HFF-Myc (cell line): ENCODE measurements around the gene PXDN.
"Not testable (repeated sequence)": the region's sequence is repeated elsewhere in the genome, so short reads cannot be mapped to it uniquely, and the experiment has no call there.

ENCODE experiments used
- DNase-seq: peaks from one replicate; pipeline ENCODE4 v3.0.0-alpha.2; 2011; ENCODE audit warnings: low read depth; ENCODE audit errors: extremely low read depth
- H3K4me3 ChIP-seq: replicated peaks from 2 replicates; pipeline ENCODE4 v1.5.1; 2011; ENCODE audit warnings: low read depth, mild to moderate bottlenecking, control low read depth, low read length
- CTCF ChIP-seq: IDR thresholded peaks from 2 replicates; pipeline ENCODE4 v1.5.1; 2012; ENCODE audit warnings: mild to moderate bottlenecking, low read depth, low read length, control low read depth; ENCODE audit errors: missing control alignments

PXDN gene

DNA sequence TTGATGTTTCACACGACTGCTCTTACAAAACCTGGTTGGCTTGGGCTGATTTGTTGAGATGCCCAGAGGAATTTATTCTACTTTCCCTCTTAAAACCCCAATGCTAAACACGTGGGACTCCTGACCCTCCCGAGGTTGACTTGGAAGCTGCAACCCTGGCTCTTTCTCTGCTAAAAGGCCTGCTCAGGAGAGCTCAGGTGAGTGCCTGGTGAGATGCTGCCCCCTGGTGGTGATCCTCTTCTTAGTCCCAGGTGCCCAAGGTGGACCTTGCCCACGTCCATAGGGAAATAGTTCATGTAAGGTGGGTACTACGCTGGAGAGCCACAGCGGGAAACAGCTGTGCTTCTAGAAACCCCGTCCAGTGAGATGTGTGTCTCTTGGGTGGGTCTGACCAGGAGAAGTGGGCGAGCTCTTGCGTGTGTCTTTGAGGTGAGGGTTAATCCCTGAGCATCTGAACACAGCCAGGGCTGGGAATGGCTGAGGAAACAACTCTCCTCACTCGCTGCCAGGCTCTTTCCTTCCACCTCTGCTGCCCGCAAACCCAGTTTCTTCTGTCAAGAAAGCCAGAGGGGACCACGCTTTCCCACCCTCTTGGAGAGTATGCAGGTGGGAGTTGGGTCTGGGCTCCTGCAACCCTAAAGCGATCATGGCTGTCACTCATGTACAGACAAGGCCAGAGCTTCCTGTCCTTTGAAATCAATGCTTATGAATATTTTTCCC lies 25.5 kb upstream of the PXDN start:
- peak; percentile 25 for DNase-seq
- H3K4me3 ChIP-seq: no peak overlapping the region
- peak; percentile 87 for TF ChIP-seq CTCF

DNA sequence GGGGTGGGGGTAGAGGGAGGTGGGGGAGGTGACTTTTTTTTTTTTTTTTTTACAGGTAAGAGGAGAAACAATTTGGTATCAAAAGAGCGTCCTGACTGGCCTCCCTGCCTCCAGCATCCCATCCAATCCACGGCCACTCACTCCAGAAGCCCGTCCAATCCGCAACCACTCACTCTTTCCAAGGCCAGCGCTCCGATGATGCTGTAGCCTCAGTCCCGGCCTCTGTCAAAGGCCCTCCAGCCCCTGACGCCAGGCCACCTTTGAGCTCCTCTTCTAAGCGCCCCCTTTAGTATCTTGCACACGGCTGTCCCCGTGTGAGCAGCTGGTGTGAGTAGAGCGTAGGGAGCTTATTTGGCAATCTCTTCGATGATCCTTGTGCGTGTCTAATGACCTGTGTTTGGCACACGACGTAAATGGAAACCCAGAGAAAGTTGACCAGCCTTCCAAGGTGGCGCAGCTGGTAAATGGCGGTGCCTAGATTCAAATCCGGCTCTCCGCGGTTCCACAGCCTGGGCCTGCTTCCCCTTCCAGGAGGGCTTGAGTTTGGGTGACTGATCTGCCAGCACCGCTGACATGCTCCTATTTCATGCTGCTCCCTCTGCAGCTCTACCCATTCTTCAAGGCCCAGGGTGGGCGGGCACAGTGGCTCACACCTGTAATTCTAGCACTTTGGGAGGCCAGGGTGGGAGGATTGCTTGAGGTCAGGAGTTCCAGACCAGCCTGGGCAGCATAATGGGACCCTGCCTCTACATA lies 23.8 kb upstream of the PXDN start:
- TF ChIP-seq CTCF: no peak
- no peak overlapping the region for H3K4me3 ChIP-seq
- no peak for DNase-seq

DNA sequence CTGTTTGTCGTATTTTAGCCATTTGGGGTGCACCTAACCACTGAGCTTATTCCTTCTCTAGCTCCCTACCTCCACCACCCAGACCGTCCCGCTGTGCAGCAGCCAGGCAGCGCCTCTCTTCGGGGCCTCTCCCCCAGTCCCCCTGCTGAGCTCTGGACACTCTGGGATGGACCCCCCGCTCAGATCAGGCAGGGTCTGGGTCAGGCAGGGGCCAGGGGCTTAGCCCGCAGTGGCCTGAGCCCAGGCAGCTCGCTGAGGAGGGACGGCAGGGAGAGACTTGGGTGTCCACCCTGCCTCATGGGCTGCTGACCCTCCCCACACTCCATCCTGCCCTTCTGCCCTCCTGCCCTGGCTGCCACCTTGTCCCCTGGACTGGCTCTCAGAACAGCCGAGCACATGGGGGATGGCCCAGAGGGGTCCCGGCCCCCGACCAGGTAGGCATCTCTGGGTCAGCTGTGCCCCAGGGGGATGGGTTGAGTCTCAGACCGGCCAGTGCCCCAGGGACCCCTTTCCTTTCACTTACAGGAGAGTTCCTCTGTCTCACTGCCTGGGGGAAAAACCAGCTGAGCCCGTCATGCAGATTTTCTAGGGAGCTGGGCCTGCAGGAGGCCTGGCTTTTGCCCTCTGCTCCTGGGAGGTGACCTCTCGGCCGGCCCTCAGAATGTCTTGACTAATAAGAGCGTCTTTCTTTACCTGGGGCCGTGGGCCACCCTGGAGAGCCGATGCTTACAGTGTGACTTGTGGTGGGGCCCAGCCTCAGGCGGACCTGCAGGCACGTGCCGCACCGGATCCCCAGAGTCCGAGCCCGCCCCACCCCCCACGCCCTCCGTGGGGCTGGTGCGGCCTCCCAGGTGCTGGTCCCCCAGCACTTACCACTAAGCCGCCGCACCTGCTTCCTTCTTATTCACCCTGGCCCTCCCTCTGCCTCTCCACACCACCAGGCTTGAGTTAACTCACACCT lies 22.8 kb upstream of the PXDN start:
- H3K4me3 ChIP-seq: no peak overlapping the region
- no peak for DNase-seq
- no peak for TF ChIP-seq CTCF

GRCh38 chr2:1766425-1766824 lies 22.1 kb upstream of the PXDN start:
- no peak overlapping the region for H3K4me3 ChIP-seq
- DNase-seq: no peak
- TF ChIP-seq CTCF: no peak

- H3K4me3 ChIP-seq, DNase-seq: not testable (repeated sequence)
These were observed 20.9 kb upstream of the PXDN start for GRCh38 chr2:1765201-1765600.

GRCh38 chr2:1759611-1759930 lies 15.3 kb upstream of the PXDN start:
- no peak for TF ChIP-seq CTCF
- no peak for DNase-seq

More at GRCh38 chr2:1759611-1759930, 15.3 kb upstream of the PXDN start:
- no peak overlapping the region for H3K4me3 ChIP-seq
